Muscle of arm (tissue), 12 donors: ENCODE data around the gene KCNN4. TPM values are rescaled to one million over a fixed set of nuclear protein-coding genes. Genes with fewer than 3 reads are reported as not detected.

Experiments used
- DNase-seq: peaks from one replicate; pipeline ENCODE4 v3.0.0-alpha.2; 2013
- polyA plus RNA-seq, 12 donors: library from polyadenylated mRNA; unstranded; fragments of 120-200 nt; gene quantifications; one replicate each; pipeline ENCODE4 v1.2.1, GENCODE V29; 2013; ENCODE audit not compliant: insufficient read length in 12 of 12

Gene KCNN4
- polyA plus RNA-seq, 12 donors, result 0.29 to 2.0 (median 0.64) TPM; not detected in 2

DNA sequence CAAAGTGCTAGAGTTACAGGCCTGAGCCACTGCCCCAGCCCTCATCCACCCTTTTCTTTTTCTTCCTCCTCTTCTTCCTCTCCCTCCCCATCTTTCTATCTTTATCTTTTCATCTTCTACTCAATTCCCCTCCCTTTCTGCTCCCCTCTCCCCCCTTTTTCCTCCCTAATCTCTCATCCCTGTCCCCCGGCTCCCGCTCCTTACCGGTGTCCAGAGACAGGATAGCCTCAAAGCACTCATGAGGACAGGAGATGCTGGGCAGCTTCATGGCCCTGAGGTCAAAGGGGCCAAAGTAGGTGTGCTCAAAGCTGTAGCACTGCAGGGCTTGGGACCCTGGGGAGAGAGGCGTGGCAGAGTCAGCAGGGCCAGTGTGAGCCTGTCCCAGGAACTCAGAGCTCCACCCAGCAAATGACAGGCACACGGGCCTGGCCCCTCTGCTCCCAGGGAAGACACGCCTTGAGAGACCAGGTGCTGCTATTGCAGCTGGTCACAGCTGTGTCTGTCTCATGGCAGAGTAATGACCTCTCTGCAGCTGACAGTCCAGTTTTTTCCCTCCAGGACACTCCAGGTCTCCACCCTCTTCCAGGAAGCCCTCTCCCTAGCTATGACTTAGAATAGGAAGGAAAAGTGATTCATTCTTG, 18.8 kb upstream of the KCNN4 start:
- DNase-seq, result no peak

GRCh38 chr19:43798546-43799409, 18.0 kb upstream of the KCNN4 start:
- DNase-seq, result no peak

GRCh38 chr19:43798026-43798545, 17.3 kb upstream of the KCNN4 start:
- no peak for DNase-seq

DNA sequence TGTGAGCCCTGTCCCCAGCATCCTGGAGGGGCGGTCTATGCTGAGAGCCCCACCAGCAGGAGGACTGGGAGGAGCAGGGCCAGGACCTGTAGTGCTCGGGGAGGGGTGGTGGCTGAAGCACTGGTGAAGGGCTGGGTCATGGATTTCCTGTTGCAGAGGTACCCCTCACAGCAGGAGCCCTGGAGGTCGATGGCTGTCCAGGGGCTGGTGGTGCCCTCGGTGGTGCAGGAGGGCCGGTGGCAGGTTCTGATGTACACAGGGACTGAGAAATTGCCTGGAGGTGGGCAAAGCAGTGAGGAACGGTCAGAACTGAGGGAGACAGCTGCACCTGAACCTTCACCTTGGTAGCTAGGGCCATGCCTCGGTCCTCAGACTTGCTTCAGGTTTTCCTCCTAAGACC, 16.8 kb upstream of the KCNN4 start:
- DNase-seq, result no peak

- DNase-seq, result no peak
These were observed 16.3 kb upstream of the KCNN4 start for GRCh38 chr19:43797118-43797517.

GRCh38 chr19:43790587-43790986, 9.8 kb upstream of the KCNN4 start:
- no peak for DNase-seq

DNA sequence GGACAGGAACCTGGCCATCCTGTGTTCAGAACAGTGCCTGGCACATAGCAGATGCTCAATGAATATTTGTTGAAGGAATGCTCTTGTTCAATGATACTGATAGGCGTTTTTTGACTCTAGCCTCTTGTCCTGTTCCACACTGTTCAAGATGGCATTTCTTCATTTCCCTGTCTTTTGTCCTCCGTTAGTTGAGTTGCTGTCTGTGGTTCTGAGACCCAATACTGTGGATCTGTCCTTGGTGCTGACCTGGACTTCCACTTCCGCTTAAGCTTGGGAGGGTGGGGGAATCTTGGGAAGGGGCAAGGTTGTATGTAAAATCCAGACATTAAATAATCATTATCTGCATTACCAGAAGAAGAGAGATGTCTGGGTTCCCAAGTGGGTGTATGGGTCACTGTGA, 8.3 kb upstream of the KCNN4 start:
- DNase-seq, result no peak

GRCh38 chr19:43786665-43787064, 5.9 kb upstream of the KCNN4 start:
- DNase-seq, result no peak

DNA sequence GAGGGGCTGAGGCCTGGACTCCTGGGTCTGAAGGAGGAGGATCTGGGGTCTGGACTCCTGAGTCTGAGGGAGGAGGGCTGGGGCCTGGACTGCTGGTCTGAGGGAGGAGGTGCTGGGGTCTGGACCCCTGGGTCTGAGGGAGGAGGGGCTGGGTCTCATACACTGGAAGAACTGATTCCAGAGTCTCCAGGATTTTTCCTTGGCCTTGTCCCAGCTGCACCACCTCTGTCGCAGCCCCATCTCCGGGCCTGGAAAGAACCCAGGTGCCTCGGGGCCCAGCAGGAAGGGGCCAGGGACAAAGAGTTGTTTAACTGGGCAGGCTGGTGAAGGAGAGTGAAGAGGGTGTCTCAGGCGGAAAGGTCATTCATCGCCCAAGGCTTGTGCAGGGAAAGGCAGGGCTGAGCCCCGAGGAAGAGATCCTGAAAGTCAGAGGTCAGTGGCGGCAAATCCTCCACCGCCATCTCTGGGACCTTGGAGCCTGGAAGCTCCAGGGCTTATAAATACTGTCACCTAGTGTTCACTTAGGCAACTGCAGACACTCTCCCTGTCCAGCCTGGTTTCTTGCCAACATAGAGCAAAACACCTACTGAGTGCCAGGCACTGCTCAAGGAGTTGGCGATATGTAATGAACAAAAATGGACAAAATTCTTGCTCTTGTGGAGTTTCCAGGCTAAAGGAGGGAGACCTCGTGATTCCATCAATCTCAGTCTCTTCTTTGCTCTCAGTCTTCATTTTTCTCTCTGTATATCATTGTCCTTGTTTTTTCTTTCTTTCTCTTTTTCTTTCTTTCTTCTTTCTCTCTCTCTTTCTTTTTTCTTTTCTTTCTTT, 4.4 kb upstream of the KCNN4 start:
- peak; percentile 61 for DNase-seq

DNA sequence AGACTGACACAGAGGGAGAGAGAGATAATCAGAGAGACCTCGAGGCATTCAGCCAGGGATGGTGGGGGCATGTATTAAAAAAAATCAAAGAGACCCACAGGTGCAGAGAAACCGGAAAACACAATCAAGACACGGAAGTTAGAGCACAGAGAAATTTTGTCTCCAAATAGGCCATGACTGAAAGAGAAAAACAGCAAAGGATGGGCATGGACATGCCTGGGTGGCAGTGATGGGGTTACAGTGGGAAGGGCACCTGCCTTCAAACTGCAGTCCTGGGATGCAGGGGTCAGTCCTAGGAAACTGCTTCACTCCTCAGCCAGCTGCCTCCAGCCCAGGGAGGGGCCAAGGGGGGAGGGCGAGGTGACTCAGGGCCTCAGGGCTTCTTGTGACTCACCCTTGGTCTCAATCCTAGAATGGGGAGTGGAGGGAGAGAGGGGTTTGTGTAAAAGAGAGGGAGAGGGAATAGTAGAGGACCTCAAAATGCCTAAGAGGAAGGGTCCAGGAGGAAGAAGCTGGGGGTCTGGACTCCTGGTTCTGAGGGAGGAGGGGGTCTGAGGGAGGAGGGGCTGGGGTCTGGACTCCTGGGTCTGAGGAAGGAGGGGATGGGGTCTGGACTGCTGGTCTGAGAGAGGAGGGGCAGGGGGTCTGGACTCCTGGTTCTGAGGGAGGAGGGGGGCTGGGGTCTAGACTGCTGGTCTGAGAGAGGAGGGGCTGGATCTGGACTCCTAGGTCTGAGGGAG, 3.6 kb upstream of the KCNN4 start:
- DNase-seq, result no peak

DNA sequence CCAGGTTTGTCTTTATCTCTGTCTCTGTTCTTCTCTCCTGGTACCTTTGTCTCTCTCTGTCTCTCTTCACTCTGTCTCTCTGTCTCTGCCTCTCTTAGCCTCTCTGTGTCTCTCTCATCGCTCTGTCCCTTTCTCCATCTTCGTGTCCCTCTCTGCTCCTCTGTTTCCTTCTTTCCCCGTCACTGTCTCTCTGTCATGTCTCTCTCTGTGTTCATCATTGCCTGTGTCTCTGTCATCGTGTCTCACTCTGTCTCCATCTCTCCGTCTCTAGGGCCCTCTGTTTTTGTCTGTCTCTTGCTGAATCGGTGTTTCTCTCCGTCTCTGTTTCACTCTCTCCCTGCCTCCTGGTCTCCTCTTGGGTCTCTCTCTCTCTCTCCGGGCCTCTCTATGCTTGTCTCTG, 2.9 kb upstream of the KCNN4 start:
- DNase-seq, result no peak

GRCh38 chr19:43782689-43783231, 2.0 kb upstream of the KCNN4 start:
- no peak for DNase-seq

GRCh38 chr19:43782311-43782660, 1.5 kb upstream of the KCNN4 start:
- DNase-seq, result no peak

- DNase-seq, result no peak
These were observed 997 bp upstream of the KCNN4 start for GRCh38 chr19:43781630-43782310.

DNA sequence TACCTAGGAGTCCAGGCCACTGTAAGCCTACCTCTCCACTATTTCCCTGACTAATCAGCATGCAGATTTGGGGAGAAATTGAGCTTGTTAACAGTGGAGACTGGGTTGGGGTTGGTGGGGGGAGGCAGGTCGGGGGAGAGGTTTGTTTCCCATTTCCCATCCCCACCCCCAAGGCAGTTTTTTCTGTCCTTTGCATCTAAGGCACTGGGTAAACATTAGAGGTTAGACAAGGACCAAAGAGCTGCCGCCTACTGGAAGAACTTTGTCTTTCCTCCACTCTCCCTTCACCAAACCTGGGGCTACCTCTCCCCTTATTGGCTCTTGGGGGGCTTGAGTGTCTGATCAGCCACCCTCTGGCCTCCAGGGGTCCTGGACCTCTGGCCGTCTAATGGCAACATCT, 953 bp downstream of the KCNN4 start:
- no peak for DNase-seq

GRCh38 chr19:43779147-43779819, 1.5 kb downstream of the KCNN4 start:
- DNase-seq, result no peak

GRCh38 chr19:43778651-43779050, 2.1 kb downstream of the KCNN4 start:
- DNase-seq, result no peak

- DNase-seq, result no peak
These were observed 3.5 kb downstream of the KCNN4 start for GRCh38 chr19:43777163-43777695.

DNA sequence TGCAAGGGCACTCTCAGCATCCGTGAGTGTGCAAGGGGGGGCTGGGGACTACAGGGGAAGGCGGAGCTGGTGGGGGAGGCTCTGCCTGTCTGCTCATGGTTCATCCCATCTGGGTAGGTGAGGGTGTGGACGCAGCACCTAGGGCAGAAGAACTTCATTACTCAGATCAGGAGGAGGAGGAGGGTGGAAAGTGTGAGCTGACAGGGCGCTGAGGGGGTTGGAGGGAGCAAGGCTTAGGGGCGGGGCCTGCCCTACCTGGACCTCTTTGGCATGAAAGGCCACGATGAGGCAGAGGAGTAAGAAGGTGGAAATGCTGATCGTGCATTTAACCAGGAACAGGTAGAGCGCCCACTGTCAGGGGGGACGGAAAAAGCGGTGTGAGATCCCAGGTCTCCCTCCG, 4.5 kb downstream of the KCNN4 start:
- DNase-seq, result no peak
